Non-pigmented ciliary epithelial cell (primary cell): ENCODE results near the gene TRMO.

ENCODE experiments used
- DNase-seq: peaks from one replicate; pipeline ENCODE4 v3.0.0-alpha.2; 2010; ENCODE audit warnings: low read depth

TRMO gene

GRCh38 chr9:97858826-97859225 lies 63.5 kb downstream of the TRMO start:
- DNase-seq, result no peak

- no peak for DNase-seq
Measured at GRCh38 chr9:97858393-97858713, 63.9 kb downstream of the TRMO start.

GRCh38 chr9:97857606-97858392 lies 64.5 kb downstream of the TRMO start:
- no peak for DNase-seq

- no peak for DNase-seq
Measured at GRCh38 chr9:97856857-97857605, 65.3 kb downstream of the TRMO start.

- no peak for DNase-seq
Measured at GRCh38 chr9:97855899-97856298, 66.4 kb downstream of the TRMO start.

GRCh38 chr9:97855486-97855875 lies 66.8 kb downstream of the TRMO start:
- no peak for DNase-seq

GRCh38 chr9:97854696-97855485 lies 67.4 kb downstream of the TRMO start:
- DNase-seq, result no peak
